ENCODE measurements around the gene TSSK1B.
A peak's percentile ranks its signal among the peaks of the same experiment; 100 is the strongest.

TSSK1B gene

DNA sequence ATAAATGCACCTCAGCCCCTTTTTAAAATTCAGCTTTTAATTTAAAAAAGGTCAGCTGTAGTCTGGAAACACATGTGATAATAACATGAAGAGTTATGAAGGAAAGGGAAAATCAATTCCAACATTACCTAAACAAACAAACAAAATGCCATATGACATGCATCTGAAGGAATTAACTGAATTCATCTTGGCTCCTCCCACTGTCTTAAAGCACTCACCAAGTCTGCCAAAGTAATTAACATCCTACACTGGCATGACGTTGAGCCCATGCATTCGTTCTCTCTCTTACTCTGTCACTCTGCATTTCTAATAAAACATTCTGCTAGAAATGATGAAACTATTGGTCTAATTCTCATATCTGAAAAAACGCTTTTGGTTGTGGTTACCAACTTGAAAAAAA is 37.7 kb downstream of the TSSK1B start:
- Mint-ChIP-seq H3K4me1 (no peaks in the 10 kb centered on the region), H3K27me3 (ENCODE audit: low read depth, poor library complexity) (no peaks in the 10 kb centered on the region), H3K27ac (no peak overlapping the region), H3K9me3 (no peaks in the 10 kb centered on the region), H3K36me3 (ENCODE audit: low read depth) (no peaks in the 10 kb centered on the region), H3K4me3 (no peak overlapping the region)
- no peak for DNase-seq
- TF ChIP-seq, protein P1, sequence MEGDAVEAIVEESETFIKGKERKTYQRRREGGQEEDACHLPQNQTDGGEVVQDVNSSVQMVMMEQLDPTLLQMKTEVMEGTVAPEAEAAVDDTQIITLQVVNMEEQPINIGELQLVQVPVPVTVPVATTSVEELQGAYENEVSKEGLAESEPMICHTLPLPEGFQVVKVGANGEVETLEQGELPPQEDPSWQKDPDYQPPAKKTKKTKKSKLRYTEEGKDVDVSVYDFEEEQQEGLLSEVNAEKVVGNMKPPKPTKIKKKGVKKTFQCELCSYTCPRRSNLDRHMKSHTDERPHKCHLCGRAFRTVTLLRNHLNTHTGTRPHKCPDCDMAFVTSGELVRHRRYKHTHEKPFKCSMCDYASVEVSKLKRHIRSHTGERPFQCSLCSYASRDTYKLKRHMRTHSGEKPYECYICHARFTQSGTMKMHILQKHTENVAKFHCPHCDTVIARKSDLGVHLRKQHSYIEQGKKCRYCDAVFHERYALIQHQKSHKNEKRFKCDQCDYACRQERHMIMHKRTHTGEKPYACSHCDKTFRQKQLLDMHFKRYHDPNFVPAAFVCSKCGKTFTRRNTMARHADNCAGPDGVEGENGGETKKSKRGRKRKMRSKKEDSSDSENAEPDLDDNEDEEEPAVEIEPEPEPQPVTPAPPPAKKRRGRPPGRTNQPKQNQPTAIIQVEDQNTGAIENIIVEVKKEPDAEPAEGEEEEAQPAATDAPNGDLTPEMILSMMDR (IDR thresholded peaks at IDR 0.05), result no peak

- DNase-seq, result no peak
- H3K4me3 Mint-ChIP-seq, result no peak overlapping the region
- TF ChIP-seq, protein P1 (IDR thresholded peaks at IDR 0.05), result no peak
- H3K36me3 Mint-ChIP-seq (ENCODE audit: low read depth), result no peaks in the 10 kb centered on the region
- H3K9me3 Mint-ChIP-seq, result no peaks in the 10 kb centered on the region
- H3K27me3 Mint-ChIP-seq (ENCODE audit: low read depth, poor library complexity), result peaks cover 6% of the 10 kb centered on the region
- no peak overlapping the region for H3K27ac Mint-ChIP-seq
- H3K4me1 Mint-ChIP-seq, result no peaks in the 10 kb centered on the region
Observed at GRCh38 chr5:113394658-113395057, 40.1 kb downstream of the TSSK1B start.

DNA sequence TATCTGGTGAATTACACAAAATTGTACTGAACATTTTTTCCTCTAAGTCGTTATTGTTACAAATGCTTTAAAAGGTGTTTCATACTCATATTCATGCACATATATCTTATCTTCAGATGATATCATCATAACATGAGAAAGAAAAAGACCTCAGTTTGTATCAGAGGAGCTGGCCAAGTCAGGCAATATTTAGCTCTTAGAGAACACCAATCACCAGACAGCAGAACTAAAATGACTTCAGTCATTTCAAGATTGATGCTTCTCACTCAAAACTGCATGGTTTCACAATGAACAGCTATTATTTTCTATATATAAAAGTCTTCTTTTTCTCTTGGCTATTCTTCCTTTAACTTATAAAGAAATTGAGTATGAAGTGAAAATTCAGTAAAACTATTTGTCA is 44.6 kb downstream of the TSSK1B start:
- Mint-ChIP-seq H3K9me3 (no peaks in the 10 kb centered on the region), H3K4me1 (peaks cover 10% of the 10 kb centered on the region), H3K27ac (no peak overlapping the region), H3K36me3 (ENCODE audit: low read depth) (no peaks in the 10 kb centered on the region), H3K27me3 (ENCODE audit: low read depth, poor library complexity) (peaks cover 12% of the 10 kb centered on the region), H3K4me3 (no peak overlapping the region)
- no peak for DNase-seq
- TF ChIP-seq, protein P1 (IDR thresholded peaks at IDR 0.05), result no peak

- peaks cover 18% of the 10 kb centered on the region for H3K4me1 Mint-ChIP-seq
- DNase-seq, result no peak
- no peaks in the 10 kb centered on the region for H3K36me3 Mint-ChIP-seq (ENCODE audit: low read depth)
- TF ChIP-seq, protein P1 (IDR thresholded peaks at IDR 0.05), result no peak
- peaks cover 12% of the 10 kb centered on the region for H3K27me3 Mint-ChIP-seq (ENCODE audit: low read depth, poor library complexity)
- no peak overlapping the region for H3K27ac Mint-ChIP-seq
- H3K9me3 Mint-ChIP-seq, result no peaks in the 10 kb centered on the region
- no peak overlapping the region for H3K4me3 Mint-ChIP-seq
Observed at GRCh38 chr5:113389116-113389515, 45.7 kb downstream of the TSSK1B start.

DNA sequence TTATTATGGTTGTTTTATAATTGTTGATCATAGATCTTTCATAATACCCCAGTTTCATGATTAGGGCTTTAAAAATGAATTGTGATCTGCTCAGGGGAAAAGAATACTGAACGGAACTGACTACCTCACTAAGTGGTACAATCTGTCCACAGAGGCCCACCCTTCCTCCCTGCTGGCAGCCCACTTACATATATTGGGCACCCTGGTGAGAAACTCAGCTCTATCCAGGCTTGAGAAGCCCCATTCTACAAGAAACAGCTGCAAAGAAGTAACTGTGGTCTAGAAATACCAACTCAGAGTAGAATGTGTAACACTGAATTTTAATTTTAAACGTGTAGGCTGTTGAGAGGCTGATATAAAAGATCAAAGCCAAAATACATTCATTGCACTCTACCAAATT is 46.9 kb downstream of the TSSK1B start:
- Mint-ChIP-seq H3K4me3 (no peak overlapping the region), H3K36me3 (ENCODE audit: low read depth) (no peaks in the 10 kb centered on the region), H3K4me1 (peaks cover 28% of the 10 kb centered on the region), H3K27ac (no peak overlapping the region), H3K9me3 (no peaks in the 10 kb centered on the region), H3K27me3 (ENCODE audit: low read depth, poor library complexity) (peaks cover 12% of the 10 kb centered on the region)
- TF ChIP-seq, protein P1 (IDR thresholded peaks at IDR 0.05), result no peak
- DNase-seq, result no peak

- TF ChIP-seq, protein P1 (IDR thresholded peaks at IDR 0.05), result no peak
- peaks cover 51% of the 10 kb centered on the region for H3K4me1 Mint-ChIP-seq
- no peaks in the 10 kb centered on the region for H3K9me3 Mint-ChIP-seq
- no peaks in the 10 kb centered on the region for H3K36me3 Mint-ChIP-seq (ENCODE audit: low read depth)
- no peak for DNase-seq
- H3K27ac Mint-ChIP-seq, result peak overlapping the region; percentile 20
- peaks cover 6% of the 10 kb centered on the region for H3K27me3 Mint-ChIP-seq (ENCODE audit: low read depth, poor library complexity)
- no peak overlapping the region for H3K4me3 Mint-ChIP-seq
Observed at GRCh38 chr5:113384782-113385285, 50.0 kb downstream of the TSSK1B start.

All from nephron progenitor cell (in vitro differentiated cells).